NCI-H82 treated with DMSO at 0.1 percent for 48 hours (cell line): ENCODE results near the gene DOP1B.

Source experiments
- DNase-seq: peaks from one replicate; lab custom pipeline; 2025; ENCODE audit not compliant: unreplicated experiment; lab: John Stamatoyannopoulos, UW

Gene DOP1B

GRCh38 chr21:36202726-36203602 is 46.3 kb downstream of the DOP1B start:
- no peak for DNase-seq

- DNase-seq = no peak
Measured at GRCh38 chr21:36203603-36203889, 46.9 kb downstream of the DOP1B start.

DNA sequence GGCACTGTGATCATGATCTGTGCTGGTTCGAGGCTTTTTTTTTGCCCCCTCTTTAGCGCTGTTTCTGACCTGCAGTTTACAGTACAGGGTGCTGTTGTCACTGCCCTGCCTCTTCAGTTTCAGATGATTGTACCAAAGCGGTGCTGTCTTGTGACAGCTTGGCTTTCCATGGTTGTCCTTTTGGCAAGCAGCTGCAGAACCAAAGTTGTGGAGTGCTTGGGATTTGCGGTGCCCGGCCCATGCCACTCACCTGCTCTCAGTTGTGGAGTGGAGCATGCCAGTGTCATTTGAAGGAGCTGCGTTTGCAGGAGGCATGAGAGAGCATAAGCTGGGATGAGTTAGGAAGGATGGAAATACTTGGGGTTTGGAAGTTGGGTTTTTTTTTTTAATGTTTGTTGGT is 48.4 kb downstream of the DOP1B start:
- DNase-seq = no peak

- DNase-seq = no peak
Measured at GRCh38 chr21:36205962-36206361, 49.3 kb downstream of the DOP1B start.
